Sigmoid colon (tissue), 4 donors: Measurements from ENCODE around the gene RPL7A.

Source experiments
- EP300 ChIP-seq, 4 donors: sonication (generic); formaldehyde crosslinking; IDR thresholded peaks; one replicate each; pipeline ENCODE4 v1.6.1; 2017; ENCODE audit warnings: antibody characterized with exemption in 4 of 4
- POLR2A ChIP-seq, 2 donors: fragments of 450-650 bp; IDR thresholded peaks; one replicate each; pipeline ENCODE4 v1.6.1; 2016; ENCODE audit warnings: antibody characterized with exemption in 2 of 2, mild to moderate bottlenecking in 2 of 2, moderate library complexity in 2 of 2
- POLR2AphosphoS5 ChIP-seq, 4 donors: sonication (generic); formaldehyde crosslinking; IDR thresholded peaks; one replicate each; pipeline ENCODE4 v1.6.1; 2017; ENCODE audit warnings: antibody characterized with exemption in 4 of 4
- TF ChIP-seq, protein P1 (sequence below), 4 experiments: fragments of 450-650 bp in 3 of 4; fragments of 200-600 bp in 1 of 4; IDR thresholded peaks; one replicate each; pipeline ENCODE4 v1.5.1; 2016 to 2019; ENCODE audit warnings: antibody characterized with exemption in 4 of 4, mild to moderate bottlenecking in 3 of 4, moderate library complexity in 2 of 4

- TF ChIP-seq, protein P1, sequence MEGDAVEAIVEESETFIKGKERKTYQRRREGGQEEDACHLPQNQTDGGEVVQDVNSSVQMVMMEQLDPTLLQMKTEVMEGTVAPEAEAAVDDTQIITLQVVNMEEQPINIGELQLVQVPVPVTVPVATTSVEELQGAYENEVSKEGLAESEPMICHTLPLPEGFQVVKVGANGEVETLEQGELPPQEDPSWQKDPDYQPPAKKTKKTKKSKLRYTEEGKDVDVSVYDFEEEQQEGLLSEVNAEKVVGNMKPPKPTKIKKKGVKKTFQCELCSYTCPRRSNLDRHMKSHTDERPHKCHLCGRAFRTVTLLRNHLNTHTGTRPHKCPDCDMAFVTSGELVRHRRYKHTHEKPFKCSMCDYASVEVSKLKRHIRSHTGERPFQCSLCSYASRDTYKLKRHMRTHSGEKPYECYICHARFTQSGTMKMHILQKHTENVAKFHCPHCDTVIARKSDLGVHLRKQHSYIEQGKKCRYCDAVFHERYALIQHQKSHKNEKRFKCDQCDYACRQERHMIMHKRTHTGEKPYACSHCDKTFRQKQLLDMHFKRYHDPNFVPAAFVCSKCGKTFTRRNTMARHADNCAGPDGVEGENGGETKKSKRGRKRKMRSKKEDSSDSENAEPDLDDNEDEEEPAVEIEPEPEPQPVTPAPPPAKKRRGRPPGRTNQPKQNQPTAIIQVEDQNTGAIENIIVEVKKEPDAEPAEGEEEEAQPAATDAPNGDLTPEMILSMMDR (IDR thresholded peaks at IDR 0.05) = no peak
- TF ChIP-seq POLR2A (IDR thresholded peaks at IDR 0.05) = no peak
- no peak for TF ChIP-seq POLR2AphosphoS5 (IDR thresholded peaks at IDR 0.05)
- TF ChIP-seq EP300 (IDR thresholded peaks at IDR 0.05) = no peak
Measured at GRCh38 chr9:133385452-133385851, 37.4 kb downstream of the RPL7A start.
